Measurements from ENCODE around the gene GMEB2. TPM values are rescaled to one million over a fixed set of nuclear protein-coding genes. Genes with fewer than 3 reads are reported as not detected.
A peak's percentile ranks its signal among the peaks of the same experiment; 100 is the strongest.

Gene GMEB2
- total RNA-seq, 1 donor, result 9.4 TPM

GRCh38 chr20:63648190-63648589 lies 21.3 kb upstream of the GMEB2 start:
- Histone ChIP-seq H3K27ac (ENCODE audit: low read depth, low read length) (no peak overlapping the region), H3K9me3 (ENCODE audit: low read depth, low read length) (no peaks in the 10 kb centered on the region), H3K79me2 (ENCODE audit: insufficient read depth, low read length) (no peaks in the 10 kb centered on the region), H4K20me1 (ENCODE audit: insufficient read depth, low read length) (no peaks in the 10 kb centered on the region), H3K36me3 (ENCODE audit: insufficient read depth, low read length) (no peaks in the 10 kb centered on the region), H3K4me2 (ENCODE audit: insufficient read depth, low read length) (no peak overlapping the region), H3K4me3 (ENCODE audit: insufficient read depth, low read length) (no peak overlapping the region), H3K4me1 (ENCODE audit: insufficient read depth, low read length) (no peaks in the 10 kb centered on the region), H3K27me3 (ENCODE audit: insufficient read depth, low read length) (peaks cover 9% of the 10 kb centered on the region), H2AFZ (ENCODE audit: low read length) (no peak overlapping the region)
- TF ChIP-seq CTCF (IDR thresholded peaks at IDR 0.05; ENCODE audit: extremely low read depth, low read depth, low read length), result no peak
- DNase-seq (ENCODE audit: insufficient read length, low spot score, missing footprints), result no peak

- Histone ChIP-seq H3K4me1 (ENCODE audit: insufficient read depth, low read length) (no peaks in the 10 kb centered on the region), H3K4me3 (ENCODE audit: insufficient read depth, low read length) (no peak overlapping the region), H3K4me2 (ENCODE audit: insufficient read depth, low read length) (no peak overlapping the region), H4K20me1 (ENCODE audit: insufficient read depth, low read length) (no peaks in the 10 kb centered on the region), H2AFZ (ENCODE audit: low read length) (no peak overlapping the region), H3K79me2 (ENCODE audit: insufficient read depth, low read length) (no peaks in the 10 kb centered on the region), H3K9me3 (ENCODE audit: low read depth, low read length) (no peaks in the 10 kb centered on the region), H3K36me3 (ENCODE audit: insufficient read depth, low read length) (no peaks in the 10 kb centered on the region), H3K27ac (ENCODE audit: low read depth, low read length) (no peak overlapping the region), H3K27me3 (ENCODE audit: insufficient read depth, low read length) (peaks cover 4% of the 10 kb centered on the region)
- no peak for DNase-seq (ENCODE audit: insufficient read length, low spot score, missing footprints)
- TF ChIP-seq CTCF (IDR thresholded peaks at IDR 0.05; ENCODE audit: extremely low read depth, low read depth, low read length), result no peak
These were observed 18.3 kb upstream of the GMEB2 start for GRCh38 chr20:63645218-63645617.

GRCh38 chr20:63643946-63644345 lies 17.0 kb upstream of the GMEB2 start:
- no peak overlapping the region for H2AFZ ChIP-seq (ENCODE audit: low read length)
- H3K4me3 ChIP-seq (ENCODE audit: insufficient read depth, low read length), result no peak overlapping the region
- H3K4me2 ChIP-seq (ENCODE audit: insufficient read depth, low read length), result no peak overlapping the region
- no peaks in the 10 kb centered on the region for H3K36me3 ChIP-seq (ENCODE audit: insufficient read depth, low read length)
- peaks cover 4% of the 10 kb centered on the region for H3K27me3 ChIP-seq (ENCODE audit: insufficient read depth, low read length)
- no peaks in the 10 kb centered on the region for H4K20me1 ChIP-seq (ENCODE audit: insufficient read depth, low read length)
- no peak for TF ChIP-seq CTCF (IDR thresholded peaks at IDR 0.05; ENCODE audit: extremely low read depth, low read depth, low read length)
- H3K79me2 ChIP-seq (ENCODE audit: insufficient read depth, low read length), result no peaks in the 10 kb centered on the region
- DNase-seq (ENCODE audit: insufficient read length, low spot score, missing footprints), result peak; percentile 59
- no peaks in the 10 kb centered on the region for H3K4me1 ChIP-seq (ENCODE audit: insufficient read depth, low read length)
- H3K9me3 ChIP-seq (ENCODE audit: low read depth, low read length), result no peaks in the 10 kb centered on the region
- no peak overlapping the region for H3K27ac ChIP-seq (ENCODE audit: low read depth, low read length)

- H3K27ac ChIP-seq (ENCODE audit: low read depth, low read length), result no peak overlapping the region
- no peaks in the 10 kb centered on the region for H3K36me3 ChIP-seq (ENCODE audit: insufficient read depth, low read length)
- H3K27me3 ChIP-seq (ENCODE audit: insufficient read depth, low read length), result peaks cover 4% of the 10 kb centered on the region
- H3K79me2 ChIP-seq (ENCODE audit: insufficient read depth, low read length), result no peaks in the 10 kb centered on the region
- no peaks in the 10 kb centered on the region for H3K9me3 ChIP-seq (ENCODE audit: low read depth, low read length)
- H3K4me2 ChIP-seq (ENCODE audit: insufficient read depth, low read length), result no peak overlapping the region
- no peak overlapping the region for H3K4me3 ChIP-seq (ENCODE audit: insufficient read depth, low read length)
- no peaks in the 10 kb centered on the region for H4K20me1 ChIP-seq (ENCODE audit: insufficient read depth, low read length)
- H2AFZ ChIP-seq (ENCODE audit: low read length), result no peak overlapping the region
- TF ChIP-seq CTCF (IDR thresholded peaks at IDR 0.05; ENCODE audit: extremely low read depth, low read depth, low read length), result no peak
- no peak for DNase-seq (ENCODE audit: insufficient read length, low spot score, missing footprints)
- no peaks in the 10 kb centered on the region for H3K4me1 ChIP-seq (ENCODE audit: insufficient read depth, low read length)
These were observed 16.6 kb upstream of the GMEB2 start for GRCh38 chr20:63643499-63643898.
